Sigmoid colon (tissue), 3 donors: ENCODE data around the gene PDE1A.

Source experiments
- CTCF ChIP-seq, 4 experiments: fragments of 450-650 bp in 3 of 4; fragments of 200-600 bp in 1 of 4; IDR thresholded peaks; one replicate each; pipeline ENCODE4 v1.5.1; 2016 to 2019; ENCODE audit warnings: antibody characterized with exemption in 4 of 4, mild to moderate bottlenecking in 3 of 4, moderate library complexity in 2 of 4
- POLR2A ChIP-seq, 2 donors: fragments of 450-650 bp; IDR thresholded peaks; one replicate each; pipeline ENCODE4 v1.6.1; 2016; ENCODE audit warnings: antibody characterized with exemption in 2 of 2, mild to moderate bottlenecking in 2 of 2, moderate library complexity in 2 of 2

- TF ChIP-seq POLR2A (IDR thresholded peaks at IDR 0.05) (no peak), CTCF (IDR thresholded peaks at IDR 0.05) (no peak)
These were observed 36.9 kb upstream of the PDE1A start for GRCh38 chr2:182463760-182464159.
